ENCODE results near the gene ZNF582. TPM values are rescaled to one million over a fixed set of nuclear protein-coding genes. Genes with fewer than 3 reads are reported as not detected.

ZNF582 gene
- total and polyA plus RNA-seq, 2 donors from 2014 or later, result 3.8 to 5.0 TPM

- H3K27me3 ChIP-seq (ENCODE audit: control insufficient read depth, insufficient read depth, low read length), result no peaks in the 10 kb centered on the region
- peaks cover 9 to 24% (median 22%) of the 10 kb centered on the region in 3 donors for H3K36me3 ChIP-seq (ENCODE audit: control insufficient read depth in 2 of 3, insufficient read depth in 3 of 3, low read length in 3 of 3)
- FAIRE-seq (no peak), DNase-seq (peak; percentile 95 to 98 (median 98))
- TF ChIP-seq CTCF (IDR thresholded peaks at IDR 0.05; ENCODE audit: borderline replicate concordance, extremely low read depth, insufficient read depth), result no peak
- peak within 1 kb of the TSS; percentile 96 to 97 for H3K27ac ChIP-seq (ENCODE audit: low read depth in 2 of 2, low read length in 2 of 2)
- H3K4me3 ChIP-seq (ENCODE audit: low read length in 3 of 3), result peak within 1 kb of the TSS; percentile 96 to 100 (median 99)
- H3K9ac ChIP-seq (ENCODE audit: low read length in 3 of 3), result peak within 1 kb of the TSS; percentile 77 to 100 (median 87)
- intact Hi-C loops (cut with DNase I), result no loop called here
- peaks cover 10 to 22% (median 13%) of the 10 kb centered on the region in 3 donors for H3K9me3 ChIP-seq (ENCODE audit: control insufficient read depth in 2 of 3, insufficient read depth in 1 of 3, low read length in 3 of 3)
- peaks cover 10 to 20% (median 13%) of the 10 kb centered on the region in 3 donors for H3K4me1 ChIP-seq (ENCODE audit: control insufficient read depth in 2 of 3, insufficient read depth in 2 of 3, low read depth in 1 of 3, low read length in 3 of 3)
Observed at GRCh38 chr19:56403764-56404704, 10.7 kb upstream of the ZNF582 start, which contains the start of gene ZNF583. ZNF583 (plus strand) TSS chr19:56404332; CDS start chr19:56407115, 2,783 bp downstream.

GRCh38 chr19:56403261-56403660 is 9.9 kb upstream of the ZNF582 start:
- Histone ChIP-seq H3K9me3 (ENCODE audit: control insufficient read depth in 2 of 3, insufficient read depth in 1 of 3, low read length in 3 of 3) (peaks cover 9 to 16% (median 10%) of the 10 kb centered on the region in 3 donors), H3K27me3 (ENCODE audit: control insufficient read depth, insufficient read depth, low read length) (no peaks in the 10 kb centered on the region), H3K9ac (ENCODE audit: low read length in 3 of 3) (peak overlapping the region; percentile 59 to 100 (median 77)), H3K27ac (ENCODE audit: low read depth in 2 of 2, low read length in 2 of 2) (peak overlapping the region; percentile 96 to 97), H3K36me3 (ENCODE audit: control insufficient read depth in 2 of 3, insufficient read depth in 3 of 3, low read length in 3 of 3) (peaks cover 7 to 17% (median 16%) of the 10 kb centered on the region in 3 donors), H3K4me1 (ENCODE audit: control insufficient read depth in 2 of 3, insufficient read depth in 2 of 3, low read depth in 1 of 3, low read length in 3 of 3) (peaks cover 10 to 20% (median 13%) of the 10 kb centered on the region in 3 donors), H3K4me3 (ENCODE audit: low read length in 3 of 3) (peak overlapping the region; percentile 96 to 100 (median 99))
- FAIRE-seq, result no peak
- DNase-seq, result peak in 3 of 5 donors; percentile 10 to 30 (median 30)
- intact Hi-C loops (cut with DNase I), result no loop called here
- TF ChIP-seq CTCF (IDR thresholded peaks at IDR 0.05; ENCODE audit: borderline replicate concordance, extremely low read depth, insufficient read depth), result no peak

- Histone ChIP-seq H3K9me3 (ENCODE audit: control insufficient read depth in 2 of 3, insufficient read depth in 1 of 3, low read length in 3 of 3) (peaks cover 2 to 14% (median 6%) of the 10 kb centered on the region in 3 donors), H3K4me3 (ENCODE audit: low read length in 3 of 3) (no peak overlapping the region), H3K27ac (ENCODE audit: low read depth in 2 of 2, low read length in 2 of 2) (no peak overlapping the region), H3K27me3 (ENCODE audit: control insufficient read depth, insufficient read depth, low read length) (no peaks in the 10 kb centered on the region), H3K9ac (ENCODE audit: low read length in 3 of 3) (no peak overlapping the region), H3K36me3 (ENCODE audit: control insufficient read depth in 2 of 3, insufficient read depth in 3 of 3, low read length in 3 of 3) (peaks cover 4 to 11% (median 8%) of the 10 kb centered on the region in 3 donors), H3K4me1 (ENCODE audit: control insufficient read depth in 2 of 3, insufficient read depth in 2 of 3, low read depth in 1 of 3, low read length in 3 of 3) (peaks cover 10 to 20% (median 11%) of the 10 kb centered on the region in 3 donors)
- intact Hi-C loops (cut with DNase I), result no loop called here
- DNase-seq, result no peak
- TF ChIP-seq CTCF (IDR thresholded peaks at IDR 0.05; ENCODE audit: borderline replicate concordance, extremely low read depth, insufficient read depth), result no peak
- no peak for FAIRE-seq
Observed at GRCh38 chr19:56400485-56400884, 7.2 kb upstream of the ZNF582 start.
